Measurements from ENCODE around the gene SUPT20H.

DNA sequence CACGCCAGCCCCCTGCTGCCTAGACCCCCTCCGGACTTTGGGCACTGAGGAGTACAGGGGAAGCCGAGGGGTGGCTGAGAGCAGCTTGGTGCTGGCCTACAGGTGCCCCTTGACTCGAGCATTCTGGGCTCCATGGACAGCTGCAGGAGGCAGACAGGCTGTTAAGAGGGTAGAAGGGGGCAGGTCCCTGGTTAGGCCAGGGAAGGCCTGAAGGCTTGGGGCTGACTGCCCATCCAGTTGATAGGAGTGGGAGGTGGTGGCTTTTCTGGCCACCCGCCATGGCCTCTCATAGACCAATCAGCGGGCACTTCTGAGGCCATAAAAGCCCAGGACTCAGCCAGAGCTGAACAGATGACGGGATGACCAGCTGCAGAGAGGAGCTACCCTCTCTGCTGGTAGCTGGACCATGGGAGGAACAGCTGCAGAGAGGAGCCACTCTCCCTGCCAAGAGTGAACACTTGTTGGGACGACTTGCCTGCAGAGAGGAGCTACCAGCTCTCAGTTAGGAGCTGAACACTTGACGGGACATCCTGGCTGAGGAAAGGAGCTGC, 10.7 kb upstream of the SUPT20H start:
- no peak for TF ChIP-seq GATA1 (IDR thresholded peaks at IDR 0.05; ENCODE audit: low read depth, low read length)
- TF ChIP-seq POLR2A (IDR thresholded peaks at IDR 0.05; ENCODE audit: low read length), result no peak

Data from erythroblast (primary cell).